Upper lobe of left lung (tissue), 4 donors: Measurements from ENCODE around the gene MROH7.

Experiments
- EP300 ChIP-seq, 4 donors: sonication (generic); formaldehyde crosslinking; IDR thresholded peaks; one replicate each; pipeline ENCODE4 v1.5.1; 2017; ENCODE audit warnings: antibody characterized with exemption in 4 of 4, control low read depth in 2 of 4
- POLR2A ChIP-seq, 4 donors: fragments of 450-650 bp; IDR thresholded peaks; one replicate each; pipeline ENCODE4 v1.5.1; 2016 to 2017; ENCODE audit warnings: antibody characterized with exemption in 4 of 4, mild to moderate bottlenecking in 2 of 4
- TF ChIP-seq, protein P1 (sequence below), 6 experiments: fragments of 450-650 bp in 4 of 6; fragments of 200-600 bp in 2 of 6; sonication (generic) in 2 of 6; IDR thresholded peaks; one replicate each; pipeline ENCODE4 v1.5.1; 2016 to 2019; ENCODE audit warnings: antibody characterized with exemption in 6 of 6

DNA sequence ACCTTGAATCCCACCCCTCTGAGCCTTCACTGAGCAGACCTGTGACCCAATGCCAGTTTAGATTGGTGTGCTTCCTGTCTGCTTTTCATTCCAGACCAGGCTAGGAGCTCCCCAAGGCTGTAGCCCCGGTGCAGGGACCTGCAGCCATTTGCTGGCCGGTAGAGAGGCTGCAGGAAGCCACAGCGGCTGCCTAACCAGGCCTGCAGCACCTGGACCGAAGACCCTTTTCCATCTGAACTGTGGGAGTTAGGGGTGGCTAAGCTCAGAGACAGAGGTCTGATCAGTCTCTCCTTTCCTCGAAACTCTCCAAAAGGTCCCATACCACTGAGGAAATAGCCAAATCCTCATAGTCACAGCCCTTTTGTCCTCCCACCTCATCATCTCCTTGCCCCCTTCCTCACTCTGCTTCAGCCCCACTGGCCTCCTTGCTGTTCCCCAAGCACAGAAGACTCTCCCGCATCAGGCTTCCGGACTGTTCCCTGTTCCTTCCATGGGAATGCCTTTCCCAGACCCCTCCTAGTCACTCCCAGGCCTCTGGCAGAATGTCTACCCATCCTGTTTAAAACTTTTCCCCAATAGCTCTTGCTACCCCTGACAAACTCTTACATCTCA lies 73.4 kb downstream of the MROH7 start:
- TF ChIP-seq, protein P1, sequence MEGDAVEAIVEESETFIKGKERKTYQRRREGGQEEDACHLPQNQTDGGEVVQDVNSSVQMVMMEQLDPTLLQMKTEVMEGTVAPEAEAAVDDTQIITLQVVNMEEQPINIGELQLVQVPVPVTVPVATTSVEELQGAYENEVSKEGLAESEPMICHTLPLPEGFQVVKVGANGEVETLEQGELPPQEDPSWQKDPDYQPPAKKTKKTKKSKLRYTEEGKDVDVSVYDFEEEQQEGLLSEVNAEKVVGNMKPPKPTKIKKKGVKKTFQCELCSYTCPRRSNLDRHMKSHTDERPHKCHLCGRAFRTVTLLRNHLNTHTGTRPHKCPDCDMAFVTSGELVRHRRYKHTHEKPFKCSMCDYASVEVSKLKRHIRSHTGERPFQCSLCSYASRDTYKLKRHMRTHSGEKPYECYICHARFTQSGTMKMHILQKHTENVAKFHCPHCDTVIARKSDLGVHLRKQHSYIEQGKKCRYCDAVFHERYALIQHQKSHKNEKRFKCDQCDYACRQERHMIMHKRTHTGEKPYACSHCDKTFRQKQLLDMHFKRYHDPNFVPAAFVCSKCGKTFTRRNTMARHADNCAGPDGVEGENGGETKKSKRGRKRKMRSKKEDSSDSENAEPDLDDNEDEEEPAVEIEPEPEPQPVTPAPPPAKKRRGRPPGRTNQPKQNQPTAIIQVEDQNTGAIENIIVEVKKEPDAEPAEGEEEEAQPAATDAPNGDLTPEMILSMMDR (IDR thresholded peaks at IDR 0.05), result no peak
- TF ChIP-seq EP300 (IDR thresholded peaks at IDR 0.05) (no peak), POLR2A (IDR thresholded peaks at IDR 0.05) (no peak)
